Measurements from ENCODE around the gene GUF1.

The GUF1 gene

GRCh38 chr4:44678094-44679041, at the start of gene GUF1:
Gene GUF1 (plus strand): TSS chr4:44678420. CDS start chr4:44678623, 203 bp downstream.
- POLR2A ChIA-PET: interaction anchor here (0.5 to 2.5 kb wide), 17 partner anchors 9 to 697 kb away, joined by 3 to 14 read pairs (median 4); partner anchors contain the start of genes GNPDA2 and KCTD8
- CTCF ChIA-PET: interaction anchor here (0.6 to 1.5 kb wide), 3 partner anchors 46 to 1710 kb away, joined by 3 to 5 read pairs (median 4); no protein-coding TSS in a partner anchor
- peak; percentile 73 for DNase-seq (ENCODE audit: extremely low spot score)
- TF ChIP-seq FOXM1 (IDR thresholded peaks at IDR 0.05; ENCODE audit: borderline replicate concordance) (no peak), L3MBTL2 (conservative IDR thresholded peaks at IDR 0.05) (peak; percentile 88), ELF4 (IDR thresholded peaks at IDR 0.05) (peak; percentile 57)

- DNase-seq (ENCODE audit: extremely low spot score): peak; percentile 35
- POLR2A ChIA-PET: no interaction called here
- TF ChIP-seq HDGF (IDR thresholded peaks at IDR 0.05; ENCODE audit: borderline replicate concordance) (no peak), TARDBP (IDR thresholded peaks at IDR 0.05) (no peak), FOXM1 (IDR thresholded peaks at IDR 0.05; ENCODE audit: borderline replicate concordance) (no peak), LEF1 (IDR thresholded peaks at IDR 0.05; ENCODE audit: borderline replicate concordance) (no peak), ARNT (IDR thresholded peaks at IDR 0.05) (no peak), FOXA1 (IDR thresholded peaks at IDR 0.05) (no peak), ELF4 (IDR thresholded peaks at IDR 0.05) (no peak), SP1 (IDR thresholded peaks at IDR 0.05) (no peak), FOXK2 (IDR thresholded peaks at IDR 0.05) (no peak), ZNF384 (IDR thresholded peaks at IDR 0.05) (no peak), SUZ12 (IDR thresholded peaks at IDR 0.05) (no peak)
- CTCF ChIA-PET: interaction anchor here (0.9 kb wide), 1 partner anchor 17 kb away, joined by 3 read pairs; no protein-coding TSS in a partner anchor
Observed at GRCh38 chr4:44629280-44629866, 48.8 kb upstream of the GUF1 start.

- TF ChIP-seq FOXK2 (IDR thresholded peaks at IDR 0.05): no peak
- no peak for TF ChIP-seq SUZ12 (IDR thresholded peaks at IDR 0.05)
- no peak for TF ChIP-seq ZNF384 (IDR thresholded peaks at IDR 0.05)
- no peak for TF ChIP-seq ARNT (IDR thresholded peaks at IDR 0.05)
- no peak for TF ChIP-seq TARDBP (IDR thresholded peaks at IDR 0.05)
- no peak for TF ChIP-seq SP1 (IDR thresholded peaks at IDR 0.05)
- TF ChIP-seq PKNOX1 (IDR thresholded peaks at IDR 0.05): no peak
- TF ChIP-seq CTBP1 (IDR thresholded peaks at IDR 0.05; ENCODE audit: borderline replicate concordance): no peak
- TF ChIP-seq FOXM1 (IDR thresholded peaks at IDR 0.05; ENCODE audit: borderline replicate concordance): no peak
- no peak for TF ChIP-seq FOXA1 (IDR thresholded peaks at IDR 0.05)
- no peak for TF ChIP-seq NFRKB (IDR thresholded peaks at IDR 0.05)
- TF ChIP-seq HDGF (IDR thresholded peaks at IDR 0.05; ENCODE audit: borderline replicate concordance): no peak
- no peak for TF ChIP-seq BHLHE40 (IDR thresholded peaks at IDR 0.05; ENCODE audit: borderline replicate concordance)
- TF ChIP-seq ELF4 (IDR thresholded peaks at IDR 0.05): no peak
- no peak for DNase-seq (ENCODE audit: extremely low spot score)
- ChIA-PET POLR2A (no interaction called here), CTCF (interaction anchor here (0.8 to 1.5 kb wide), 2 partner anchors 46 to 183 kb away, joined by 3 to 4 read pairs; partner anchors contain the start of genes GUF1 and KCTD8)
Observed at GRCh38 chr4:44632089-44632488, 46.1 kb upstream of the GUF1 start.

- TF ChIP-seq FOXA1 (IDR thresholded peaks at IDR 0.05) (no peak), FOXK2 (IDR thresholded peaks at IDR 0.05) (no peak), TARDBP (IDR thresholded peaks at IDR 0.05) (no peak), L3MBTL2 (conservative IDR thresholded peaks at IDR 0.05) (no peak)
- no peak for DNase-seq (ENCODE audit: extremely low spot score)
- ChIA-PET POLR2A (no interaction called here), CTCF (interaction anchor here (0.8 kb wide), 1 partner anchor 45 kb away, joined by 3 read pairs; the partner anchor contains the start of gene GUF1)
Observed at GRCh38 chr4:44632733-44633132, 45.5 kb upstream of the GUF1 start.

- no peak for DNase-seq (ENCODE audit: extremely low spot score)
- POLR2A ChIA-PET: no interaction called here
- CTCF ChIA-PET: no interaction called here
Observed at GRCh38 chr4:44638091-44638490, 40.1 kb upstream of the GUF1 start.

GRCh38 chr4:44646151-44646550, 32.1 kb upstream of the GUF1 start:
- ChIA-PET POLR2A (no interaction called here), CTCF (interaction anchor here (1.3 kb wide), 1 partner anchor 16 kb away, joined by 3 read pairs; no protein-coding TSS in a partner anchor)
- TF ChIP-seq HDGF (IDR thresholded peaks at IDR 0.05; ENCODE audit: borderline replicate concordance) (no peak), ELF4 (IDR thresholded peaks at IDR 0.05) (no peak), ZNF384 (IDR thresholded peaks at IDR 0.05) (no peak), TARDBP (IDR thresholded peaks at IDR 0.05) (no peak), FOXK2 (IDR thresholded peaks at IDR 0.05) (no peak), L3MBTL2 (conservative IDR thresholded peaks at IDR 0.05) (no peak), ARNT (IDR thresholded peaks at IDR 0.05) (no peak), FOXA1 (IDR thresholded peaks at IDR 0.05) (no peak), LEF1 (IDR thresholded peaks at IDR 0.05; ENCODE audit: borderline replicate concordance) (no peak), BHLHE40 (IDR thresholded peaks at IDR 0.05; ENCODE audit: borderline replicate concordance) (no peak), SP1 (IDR thresholded peaks at IDR 0.05) (no peak), PKNOX1 (IDR thresholded peaks at IDR 0.05) (no peak), CTBP1 (IDR thresholded peaks at IDR 0.05; ENCODE audit: borderline replicate concordance) (no peak)
- DNase-seq (ENCODE audit: extremely low spot score): no peak

More at GRCh38 chr4:44638091-44638490, 40.1 kb upstream of the GUF1 start:
- TF ChIP-seq LEF1 (IDR thresholded peaks at IDR 0.05; ENCODE audit: borderline replicate concordance): no peak
- no peak for TF ChIP-seq ELF4 (IDR thresholded peaks at IDR 0.05)
- no peak for TF ChIP-seq SP1 (IDR thresholded peaks at IDR 0.05)
- no peak for TF ChIP-seq FOXA1 (IDR thresholded peaks at IDR 0.05)
- TF ChIP-seq CTBP1 (IDR thresholded peaks at IDR 0.05; ENCODE audit: borderline replicate concordance): no peak
- no peak for TF ChIP-seq BHLHE40 (IDR thresholded peaks at IDR 0.05; ENCODE audit: borderline replicate concordance)
- TF ChIP-seq PKNOX1 (IDR thresholded peaks at IDR 0.05): no peak
- TF ChIP-seq FOXM1 (IDR thresholded peaks at IDR 0.05; ENCODE audit: borderline replicate concordance): no peak
- TF ChIP-seq ZNF384 (IDR thresholded peaks at IDR 0.05): no peak
- TF ChIP-seq FOXK2 (IDR thresholded peaks at IDR 0.05): no peak
- TF ChIP-seq NFRKB (IDR thresholded peaks at IDR 0.05): no peak
- TF ChIP-seq L3MBTL2 (conservative IDR thresholded peaks at IDR 0.05): no peak

All from HEK293T (cell line).